PC-9 (cell line): Measurements from ENCODE around the gene OR8H1. TPM values are rescaled to one million over a fixed set of nuclear protein-coding genes. Genes with fewer than 3 reads are reported as not detected.

Experiments used
- Bru-seq: library from RNA; stranded (reverse); fragments of 400-500 nt; gene quantifications from one replicate; lab custom pipeline; 2021; lab: Mats Ljungman, UMichigan
- BruChase-seq, 2 experiments: library from RNA; stranded (reverse); fragments of 400-500 nt; gene quantifications; one replicate each; lab custom pipeline; 2021; lab: Mats Ljungman, UMichigan
- BruUV-seq: library from RNA; stranded (reverse); fragments of 400-500 nt; replicated peaks from 2 replicates; lab custom pipeline; 2021; lab: Mats Ljungman, UMichigan
- CTCF ChIA-PET: fragments of 300-600 bp; sonication (Branson Sonifier 250); formaldehyde crosslinking; loops from one replicate; lab custom pipeline; 2022; ENCODE audit warnings: antibody characterized with exemption; lab: Charles Lee
- POLR2A ChIA-PET: fragments of 300-600 bp; sonication (Branson Sonifier 250); formaldehyde crosslinking; loops from one replicate; lab custom pipeline; 2022; ENCODE audit warnings: antibody characterized with exemption; ENCODE audit not compliant: unreplicated experiment; lab: Charles Lee
- DNase-seq, 2 experiments: peaks; one replicate each; pipeline versions ENCODE4 v3.0.0 to v3.0.0-alpha.2; 2015 to 2022; ENCODE audit warnings: mixed read lengths in 1 of 2
- H2AFZ ChIP-seq: fragments of 200-600 bp; sonication (generic); 2 replicates; pipeline ENCODE4 v1.8.1; 2017; ENCODE audit warnings: antibody characterized with exemption
- H3F3A ChIP-seq: fragments of 200-600 bp; sonication (generic); 2 replicates; pipeline ENCODE4 v1.8.1; 2017; ENCODE audit warnings: antibody characterized with exemption, mild to moderate bottlenecking, low read depth; ENCODE audit not compliant: insufficient read depth
- H3K27ac ChIP-seq: fragments of 200-600 bp; sonication (generic); 2 replicates; pipeline ENCODE4 v1.6.1; 2016; ENCODE audit warnings: mixed run types
- H3K27me3 ChIP-seq: fragments of 200-600 bp; sonication (generic); 2 replicates; pipeline ENCODE4 v1.6.1; 2016; ENCODE audit warnings: low read depth, mixed run types; ENCODE audit not compliant: insufficient read depth
- H3K36me3 ChIP-seq: fragments of 200-600 bp; sonication (generic); 2 replicates; pipeline ENCODE4 v1.6.1; 2016; ENCODE audit warnings: low read depth, mixed run types
- H3K4me1 ChIP-seq: fragments of 200-600 bp; sonication (generic); replicated peaks from 2 replicates; pipeline ENCODE4 v1.6.1; 2016; ENCODE audit warnings: mixed run types; ENCODE audit not compliant: insufficient read depth
- H3K4me2 ChIP-seq: fragments of 200-600 bp; sonication (generic); 2 replicates; pipeline ENCODE4 v1.6.1; 2017; ENCODE audit warnings: mixed run types
- H3K4me3 ChIP-seq: fragments of 200-600 bp; sonication (generic); 2 replicates; pipeline ENCODE4 v1.6.1; 2016; ENCODE audit warnings: mixed run types
- H3K79me2 ChIP-seq: fragments of 200-600 bp; sonication (generic); 2 replicates; pipeline ENCODE4 v1.6.1; 2017; ENCODE audit warnings: low read depth, mixed run types
- H3K9me2 ChIP-seq: fragments of 200-600 bp; sonication (generic); 2 replicates; pipeline ENCODE4 v1.8.1; 2017; ENCODE audit warnings: mild to moderate bottlenecking; ENCODE audit not compliant: insufficient read depth
- H3K9me3 ChIP-seq: fragments of 200-600 bp; sonication (generic); 2 replicates; pipeline ENCODE4 v1.8.1; 2016; ENCODE audit warnings: low read depth; ENCODE audit not compliant: insufficient read depth
- H4K20me1 ChIP-seq: fragments of 200-600 bp; sonication (generic); 2 replicates; pipeline ENCODE4 v1.8.1; 2017; ENCODE audit not compliant: insufficient read depth
- CTCF ChIP-seq: fragments of 200-600 bp; sonication (generic); conservative IDR thresholded peaks from 2 replicates; pipeline ENCODE4 v1.6.1; 2017; ENCODE audit warnings: mixed run types, antibody characterized with exemption, mild to moderate bottlenecking, moderate library complexity
- EZH2 ChIP-seq: fragments of 200-600 bp; sonication (generic); IDR thresholded peaks from 2 replicates; pipeline ENCODE4 v1.8.0; 2017; ENCODE audit warnings: antibody characterized with exemption, low read depth
- intact Hi-C: fragments of 100-400 bp; cut with micrococcal nuclease; formaldehyde crosslinking; loops from one replicate; pipeline ENCODE4 v1.10.0; 2022; ENCODE audit not compliant: unreplicated experiment
- long read RNA-seq: library from polyadenylated mRNA; stranded (forward); transcript quantifications from one replicate; pipeline ENCODE4 v2.0.0, GENCODE V29; 2022
- total RNA-seq: library from RNA; stranded (reverse); gene quantifications from 2 replicates; pipeline ENCODE4 v1.2.3, GENCODE V29; 2021

The OR8H1 gene
- total RNA-seq (not detected in 2 replicates), Bru-seq, nascent RNA (not detected), BruChase-seq, experiment 1, labeled RNA remaining after a 2-hour chase (not detected), BruChase-seq, experiment 2, labeled RNA remaining after a 6-hour chase (not detected)
- long read RNA-seq, result 0 reads

DNA sequence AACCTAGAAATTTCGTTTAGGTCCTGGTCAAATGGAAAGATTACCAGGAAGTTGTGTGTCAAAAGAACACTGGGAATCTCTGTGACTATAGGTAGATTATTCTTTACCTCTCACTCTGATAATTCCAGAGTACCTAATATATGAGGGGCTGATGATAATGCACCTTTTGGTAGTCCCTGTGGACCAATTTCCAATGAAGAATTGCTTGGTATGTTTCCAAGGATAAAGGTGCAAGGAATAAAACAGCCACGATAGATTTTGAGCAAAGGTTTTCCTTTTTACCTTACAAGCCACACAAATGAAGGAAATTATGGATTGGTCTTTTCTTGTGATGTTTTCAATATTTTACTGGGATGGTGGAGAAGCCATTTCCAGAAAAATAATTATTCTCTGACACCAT, at the start of gene OR8H1:
Gene OR8H1, minus strand, starts transcription at position 101 of the 400 bp plus-strand sequence. CDS start 1,192 bp downstream, outside the sequence.
- ChIA-PET POLR2A (no interaction called here), CTCF (no interaction called here)
- H3K9me2 ChIP-seq, result no peaks in the 10 kb centered on the region; the same call in 1 of the 2 replicates
- no peaks in the 10 kb centered on the region for H3K36me3 ChIP-seq
- H3K4me1 ChIP-seq, result no peaks in the 10 kb centered on the region
- H3K4me2 ChIP-seq, result no peak within 1 kb of the TSS
- H4K20me1 ChIP-seq, result no peaks in the 10 kb centered on the region
- DNase-seq, result no peak
- no peaks in the 10 kb centered on the region for H3F3A ChIP-seq
- H3K79me2 ChIP-seq, result no peaks in the 10 kb centered on the region
- no peak within 1 kb of the TSS for H3K4me3 ChIP-seq
- H3K27me3 ChIP-seq, result 0 out of 2 replicates have a peak, but pooled peaks cover 3% of the 10 kb centered on the region
- no TSS peak for BruUV-seq
- intact Hi-C loops, result no loop called here
- H3K27ac ChIP-seq, result no peak within 1 kb of the TSS
- TF ChIP-seq CTCF (no peak), EZH2 (no peak)
- no peak within 1 kb of the TSS for H2AFZ ChIP-seq
- no peaks in the 10 kb centered on the region for H3K9me3 ChIP-seq

- Histone ChIP-seq H4K20me1 (no peaks in the 10 kb centered on the region), H3K4me3 (no peak overlapping the region), H2AFZ (no peak overlapping the region), H3K27ac (no peak overlapping the region), H3K4me1 (no peaks in the 10 kb centered on the region), H3K27me3 (no peaks in the 10 kb centered on the region), H3K9me2 (no peaks in the 10 kb centered on the region), H3F3A (no peaks in the 10 kb centered on the region), H3K36me3 (no peaks in the 10 kb centered on the region), H3K79me2 (no peaks in the 10 kb centered on the region), H3K9me3 (no peaks in the 10 kb centered on the region; the same call in 1 of the 2 replicates), H3K4me2 (no peak overlapping the region)
- POLR2A ChIA-PET, result no interaction called here
- DNase-seq, result no peak
- BruUV-seq, result no TSS peak
- CTCF ChIA-PET, result interaction anchor here (0.6 kb wide), 1 partner anchor 14 kb away, joined by 4 read pairs; no protein-coding TSS in a partner anchor
- TF ChIP-seq CTCF (no peak), EZH2 (no peak)
- intact Hi-C loops, result no loop called here
Observed at GRCh38 chr11:56340289-56340688, 48.2 kb upstream of the OR8H1 start.

DNA sequence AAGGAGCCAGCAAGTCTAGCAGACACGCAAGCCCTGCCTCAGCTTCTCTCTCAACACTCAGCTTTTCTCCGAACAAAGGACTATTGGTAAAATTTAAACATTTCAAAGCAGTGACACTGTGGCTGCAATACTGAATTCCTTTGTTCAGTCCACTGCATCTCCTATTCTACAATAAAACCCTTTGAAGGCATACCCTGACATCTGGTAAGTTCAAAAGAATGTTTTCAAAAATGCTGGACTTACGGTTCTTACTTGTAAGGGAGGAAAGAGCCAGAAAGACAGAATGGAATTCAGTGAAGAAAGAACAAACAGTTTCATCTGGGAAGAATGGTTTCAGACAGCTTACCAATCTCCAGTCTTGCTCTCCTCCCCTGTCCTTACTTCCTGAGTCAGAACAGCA, 41.1 kb upstream of the OR8H1 start:
- Histone ChIP-seq H2AFZ (no peak overlapping the region), H3K4me2 (no peak overlapping the region), H4K20me1 (no peaks in the 10 kb centered on the region), H3K36me3 (no peaks in the 10 kb centered on the region), H3K9me3 (no peaks in the 10 kb centered on the region; the same call in 1 of the 2 replicates), H3K9me2 (no peaks in the 10 kb centered on the region), H3F3A (no peaks in the 10 kb centered on the region), H3K27ac (no peak overlapping the region), H3K27me3 (no peaks in the 10 kb centered on the region), H3K4me1 (no peaks in the 10 kb centered on the region), H3K79me2 (no peaks in the 10 kb centered on the region), H3K4me3 (no peak overlapping the region)
- intact Hi-C loops, result no loop called here
- TF ChIP-seq EZH2 (no peak), CTCF (no peak)
- no TSS peak for BruUV-seq
- ChIA-PET POLR2A (no interaction called here), CTCF (no interaction called here)
- no peak for DNase-seq
